D721Med (cell line): ENCODE measurements around the gene ETV5.

Experiments used
- DNase-seq: peaks from one replicate; pipeline ENCODE4 v3.0.0; 2011; ENCODE audit warnings: low spot score; ENCODE audit not compliant: insufficient read length
- FAIRE-seq: peaks from 2 replicates; lab custom pipeline; 2011; peaks lifted over from hg19 to GRCh38; lab: Jason Lieb, UNC
- CTCF ChIP-seq: IDR thresholded peaks from 2 replicates; pipeline ENCODE4 v1.5.1; 2012; ENCODE audit warnings: mild to moderate bottlenecking, control low read depth; ENCODE audit not compliant: insufficient read depth; ENCODE audit errors: missing control alignments

ETV5 gene

DNA sequence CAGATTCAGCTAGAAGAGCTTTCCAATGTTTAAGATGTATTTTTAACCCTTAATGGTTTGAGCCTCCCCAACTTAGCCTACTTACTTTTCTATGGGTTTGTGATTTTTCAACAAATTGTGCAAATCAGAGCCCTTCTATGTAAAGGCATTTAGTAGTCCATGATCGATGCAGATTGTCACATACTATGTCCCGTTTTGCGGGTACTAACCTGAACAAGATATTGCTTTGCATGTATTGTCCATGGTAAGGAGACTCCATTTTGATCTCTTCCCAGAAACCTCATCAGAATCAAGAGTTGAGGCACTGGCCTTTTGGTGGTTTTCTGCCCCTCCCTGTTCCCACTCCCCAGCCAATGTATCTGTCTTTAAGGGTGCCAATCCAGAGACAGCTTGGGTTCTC is 60.8 kb downstream of the ETV5 start:
- no peak for TF ChIP-seq CTCF
- FAIRE-seq (no peak), DNase-seq (no peak)

- no peak for DNase-seq
- no peak for FAIRE-seq
- TF ChIP-seq CTCF = no peak
Observed at GRCh38 chr3:186046838-186047237, 62.1 kb downstream of the ETV5 start.

GRCh38 chr3:186044968-186045367 is 63.9 kb downstream of the ETV5 start:
- no peak for FAIRE-seq
- no peak for DNase-seq
- no peak for TF ChIP-seq CTCF

GRCh38 chr3:186044427-186044826 is 64.5 kb downstream of the ETV5 start:
- DNase-seq = no peak
- TF ChIP-seq CTCF = no peak
- no peak for FAIRE-seq

DNA sequence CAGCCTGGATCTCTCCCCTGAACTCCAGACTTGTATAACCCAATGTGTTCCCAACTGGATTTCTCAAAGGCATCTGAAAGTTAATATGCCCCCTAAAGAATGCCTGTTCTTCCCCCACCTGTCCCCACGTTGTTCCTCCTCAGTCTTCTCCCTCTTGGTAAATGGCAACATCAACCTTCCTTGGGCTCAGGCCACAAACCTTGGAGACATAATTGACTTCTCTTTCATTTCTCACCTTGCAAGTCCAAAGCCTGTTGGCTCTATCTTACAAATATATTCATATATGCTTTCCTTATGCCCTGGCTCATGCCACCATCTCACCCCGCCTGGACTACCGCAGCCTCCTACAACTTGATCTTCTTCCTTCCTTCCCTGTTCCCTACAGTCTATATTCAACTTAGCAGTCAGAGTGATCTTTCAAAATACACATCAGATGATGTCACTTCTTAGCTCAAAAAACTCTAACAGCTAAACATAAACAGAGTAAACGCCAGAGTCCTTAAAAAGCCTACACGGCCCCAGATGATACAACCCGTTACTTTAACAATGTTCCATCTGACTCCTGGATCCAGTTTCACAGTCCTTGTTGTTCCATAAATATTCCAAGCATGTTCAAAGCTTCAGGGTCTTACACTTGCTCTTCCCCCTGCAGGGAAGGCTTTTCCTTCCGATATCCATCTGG is 66.2 kb downstream of the ETV5 start:
- DNase-seq = no peak
- no peak for FAIRE-seq
- TF ChIP-seq CTCF = no peak

DNA sequence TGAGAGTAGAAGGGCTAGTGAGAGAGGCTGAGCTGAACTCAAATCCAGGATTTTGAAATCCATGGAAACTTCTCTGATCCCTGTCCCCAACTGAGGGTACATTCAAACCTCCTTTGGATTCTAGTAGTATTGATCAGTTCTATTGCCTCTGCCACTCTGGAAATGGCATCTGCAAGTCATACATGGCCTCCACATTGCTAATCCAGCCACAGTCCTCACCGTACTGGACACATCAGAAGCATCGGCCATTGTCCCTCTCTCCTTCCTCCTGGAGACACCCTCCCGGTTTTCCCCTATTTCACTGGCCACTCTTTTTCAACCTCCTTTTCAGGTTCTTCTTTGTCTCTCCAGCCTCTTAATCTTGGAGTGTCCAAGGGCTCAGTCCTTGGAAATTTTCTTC is 66.9 kb downstream of the ETV5 start:
- TF ChIP-seq CTCF = no peak
- FAIRE-seq (no peak), DNase-seq (no peak)

DNA sequence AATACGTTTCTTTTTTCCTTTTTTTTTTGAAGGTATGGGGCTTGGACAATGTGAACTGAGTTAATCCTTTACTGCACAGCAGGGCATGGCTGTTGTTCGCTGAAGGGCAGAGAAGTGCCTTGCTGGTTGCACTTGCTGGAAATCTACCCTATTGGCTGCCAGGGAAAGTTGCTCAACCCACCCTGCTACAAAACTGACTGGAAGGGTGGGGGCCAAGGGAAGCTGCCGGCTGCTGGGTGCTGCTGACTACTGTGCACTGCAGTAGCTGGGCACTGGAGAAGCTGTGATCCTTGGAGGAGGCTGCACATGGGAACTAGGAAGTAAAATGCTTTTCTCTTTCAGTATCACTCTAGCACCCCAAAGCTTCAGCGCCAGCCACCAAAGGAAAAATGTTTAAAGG is 70.5 kb downstream of the ETV5 start:
- no peak for FAIRE-seq
- TF ChIP-seq CTCF = no peak
- DNase-seq = no peak
